OCI-LY7 (cell line): ENCODE data around the gene CHST11. TPM values are rescaled to one million over a fixed set of nuclear protein-coding genes. Genes with fewer than 3 reads are reported as not detected.

ENCODE experiments used
- BruUV-seq: library from RNA; stranded (reverse); fragments of 400-500 nt; replicated peaks from 2 replicates; lab custom pipeline; 2021; lab: Mats Ljungman, UMichigan
- CTCF ChIA-PET: fragments of 300-600 bp; sonication (Branson Sonifier 250); formaldehyde crosslinking; loops from one replicate; lab custom pipeline; 2022; ENCODE audit warnings: antibody characterized with exemption; ENCODE audit not compliant: unreplicated experiment; lab: Charles Lee
- POLR2A ChIA-PET: fragments of 300-600 bp; sonication (Branson Sonifier 250); formaldehyde crosslinking; loops from one replicate; lab custom pipeline; 2022; ENCODE audit warnings: antibody characterized with exemption; lab: Charles Lee
- DNase-seq: peaks from one replicate; pipeline ENCODE4 v3.0.0-alpha.2; 2015; ENCODE audit warnings: low spot score
- H2AFZ ChIP-seq: fragments of 200-600 bp; sonication (generic), shearing (Covaris generic); 2 replicates; pipeline ENCODE4 v1.6.1; 2014; ENCODE audit warnings: mild to moderate bottlenecking, antibody characterized with exemption, low read length, moderate library complexity
- H3K27ac ChIP-seq: fragments of 200-600 bp; sonication (generic); 2 replicates; pipeline ENCODE4 v1.5.1; 2014; ENCODE audit warnings: mixed run types, low read depth, mild to moderate bottlenecking, moderate library complexity, low read length, inconsistent platforms; ENCODE audit not compliant: poor library complexity, severe bottlenecking
- H3K36me3 ChIP-seq: fragments of 200-600 bp; sonication (generic); 2 replicates; pipeline ENCODE4 v1.6.1; 2014; ENCODE audit warnings: mild to moderate bottlenecking, antibody characterized with exemption, low read length, moderate library complexity, mixed read lengths; ENCODE audit not compliant: insufficient read depth
- H3K4me1 ChIP-seq: fragments of 200-600 bp; sonication (generic); 2 replicates; pipeline ENCODE4 v1.5.1; 2014; ENCODE audit warnings: mild to moderate bottlenecking, low read length; ENCODE audit not compliant: insufficient read depth, poor library complexity, severe bottlenecking
- H3K4me2 ChIP-seq: fragments of 200-600 bp; sonication (generic); 2 replicates; pipeline ENCODE4 v1.6.1; 2014; ENCODE audit warnings: mild to moderate bottlenecking, low read length
- H3K4me3 ChIP-seq: fragments of 200-600 bp; sonication (generic); 2 replicates; pipeline ENCODE4 v1.5.1; 2014; ENCODE audit warnings: mild to moderate bottlenecking, low read depth, low read length; ENCODE audit not compliant: poor library complexity, severe bottlenecking
- H3K79me2 ChIP-seq: fragments of 200-600 bp; sonication (generic); 2 replicates; pipeline ENCODE4 v1.6.1; 2016; ENCODE audit warnings: low read depth, mild to moderate bottlenecking, low read length, moderate library complexity, mixed read lengths; ENCODE audit not compliant: insufficient read depth
- H3K9me2 ChIP-seq: fragments of 200-600 bp; sonication (generic); 2 replicates; pipeline ENCODE4 v1.6.1; 2016; ENCODE audit warnings: mild to moderate bottlenecking, low read length, mixed read lengths; ENCODE audit not compliant: insufficient read depth
- H3K9me3 ChIP-seq: fragments of 200-600 bp; sonication (generic); 2 replicates; pipeline ENCODE4 v1.6.1; 2014; ENCODE audit warnings: mild to moderate bottlenecking, mixed run types, low read length, mixed read lengths
- H4K20me1 ChIP-seq: fragments of 200-600 bp; sonication (generic); 2 replicates; pipeline ENCODE4 v1.6.1; 2014; ENCODE audit warnings: mild to moderate bottlenecking, antibody characterized with exemption, low read length, moderate library complexity, mixed read lengths; ENCODE audit not compliant: insufficient read depth
- EZH2phosphoT487 ChIP-seq: fragments of 200-600 bp; sonication (generic); IDR thresholded peaks from 2 replicates; pipeline ENCODE4 v1.6.1; 2018; ENCODE audit warnings: low read depth, borderline replicate concordance, mild to moderate bottlenecking, mixed run types, antibody characterized with exemption, low read length, moderate library complexity, mixed read lengths
- intact Hi-C: fragments of 100-400 bp; cut with micrococcal nuclease; formaldehyde crosslinking; loops from one replicate; pipeline ENCODE4 v1.10.0; 2022; ENCODE audit not compliant: unreplicated experiment
- total RNA-seq, 2 experiments: library from RNA; depleted of rRNA in 1 of 2; stranded (reverse); fragments of >200 nt in 1 of 2; shearing (Covaris generic) in 1 of 2; gene quantifications; 2 replicates each; pipeline ENCODE4 v1.2.3, GENCODE V29; 2014 to 2022
- TF ChIP-seq, protein P1 (sequence below): fragments of 200-600 bp; sonication (generic); conservative IDR thresholded peaks from 2 replicates; pipeline ENCODE4 v1.5.1; 2014; ENCODE audit warnings: mild to moderate bottlenecking, antibody characterized with exemption, low read length, moderate library complexity, mixed read lengths

Gene CHST11
- total RNA-seq, 2 experiments from 2014 or later = 15.2 to 41.6 TPM

GRCh38 chr12:104627231-104627989 is 170.7 kb downstream of the CHST11 start:
- no peak overlapping the region for H3K27ac ChIP-seq
- ChIA-PET CTCF (no interaction called here), POLR2A (interaction anchor here (0.6 kb wide), 1 partner anchor 17 kb away, joined by 3 read pairs; no protein-coding TSS in a partner anchor)
- no peaks in the 10 kb centered on the region for H3K36me3 ChIP-seq
- H3K9me2 ChIP-seq = no peaks in the 10 kb centered on the region
- intact Hi-C loops = no loop called here
- H3K4me3 ChIP-seq = no peak overlapping the region
- H3K79me2 ChIP-seq = no peaks in the 10 kb centered on the region
- H3K9me3 ChIP-seq = no peaks in the 10 kb centered on the region
- TF ChIP-seq, protein P1, sequence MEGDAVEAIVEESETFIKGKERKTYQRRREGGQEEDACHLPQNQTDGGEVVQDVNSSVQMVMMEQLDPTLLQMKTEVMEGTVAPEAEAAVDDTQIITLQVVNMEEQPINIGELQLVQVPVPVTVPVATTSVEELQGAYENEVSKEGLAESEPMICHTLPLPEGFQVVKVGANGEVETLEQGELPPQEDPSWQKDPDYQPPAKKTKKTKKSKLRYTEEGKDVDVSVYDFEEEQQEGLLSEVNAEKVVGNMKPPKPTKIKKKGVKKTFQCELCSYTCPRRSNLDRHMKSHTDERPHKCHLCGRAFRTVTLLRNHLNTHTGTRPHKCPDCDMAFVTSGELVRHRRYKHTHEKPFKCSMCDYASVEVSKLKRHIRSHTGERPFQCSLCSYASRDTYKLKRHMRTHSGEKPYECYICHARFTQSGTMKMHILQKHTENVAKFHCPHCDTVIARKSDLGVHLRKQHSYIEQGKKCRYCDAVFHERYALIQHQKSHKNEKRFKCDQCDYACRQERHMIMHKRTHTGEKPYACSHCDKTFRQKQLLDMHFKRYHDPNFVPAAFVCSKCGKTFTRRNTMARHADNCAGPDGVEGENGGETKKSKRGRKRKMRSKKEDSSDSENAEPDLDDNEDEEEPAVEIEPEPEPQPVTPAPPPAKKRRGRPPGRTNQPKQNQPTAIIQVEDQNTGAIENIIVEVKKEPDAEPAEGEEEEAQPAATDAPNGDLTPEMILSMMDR = no peak
- TF ChIP-seq EZH2phosphoT487 = no peak
- BruUV-seq = no TSS peak
- peaks cover 19% of the 10 kb centered on the region for H3K4me1 ChIP-seq
- DNase-seq = no peak
- no peaks in the 10 kb centered on the region for H4K20me1 ChIP-seq
- no peak overlapping the region for H3K4me2 ChIP-seq
- H2AFZ ChIP-seq = no peak overlapping the region

- H3K4me2 ChIP-seq = no peak overlapping the region
- intact Hi-C loops = no loop called here
- H3K4me1 ChIP-seq = peaks cover 13% of the 10 kb centered on the region
- TF ChIP-seq, protein P1 = no peak
- no peak for TF ChIP-seq EZH2phosphoT487
- no peak for DNase-seq
- no peak overlapping the region for H3K4me3 ChIP-seq
- no TSS peak for BruUV-seq
- no peak overlapping the region for H2AFZ ChIP-seq
- no peaks in the 10 kb centered on the region for H3K9me3 ChIP-seq
- POLR2A ChIA-PET = interaction anchor here (0.9 kb wide), 1 partner anchor 9 kb away, joined by 4 read pairs; no protein-coding TSS in a partner anchor
- CTCF ChIA-PET = no interaction called here
- H3K79me2 ChIP-seq = no peaks in the 10 kb centered on the region
- H3K27ac ChIP-seq = no peak overlapping the region
- no peaks in the 10 kb centered on the region for H3K36me3 ChIP-seq
- no peaks in the 10 kb centered on the region for H3K9me2 ChIP-seq
- H4K20me1 ChIP-seq = no peaks in the 10 kb centered on the region
These were observed 171.5 kb downstream of the CHST11 start for GRCh38 chr12:104627990-104628830.
